Right cardiac atrium (tissue), 5 donors: ENCODE measurements around the gene CAMKMT. TPM values are rescaled to one million over a fixed set of nuclear protein-coding genes. Genes with fewer than 3 reads are reported as not detected.

Experiments used
- ATAC-seq, 2 donors: fragments of 200-7000 bp; cut with Tn5 transposase; one replicate each; pipeline versions ENCODE4 v1.8.0 to v1.9.1; 2020; ENCODE audit warnings: moderate library complexity in 2 of 2, mild to moderate bottlenecking in 1 of 2
- DNase-seq, 3 donors: peaks; one replicate each; pipeline ENCODE4 v3.0.0-alpha.2; 2020
- H3K27ac ChIP-seq: one replicate; pipeline ENCODE4 v1.5.1; 2013; ENCODE audit warnings: mild to moderate bottlenecking, low read length, control low read depth, moderate library complexity
- H3K27me3 ChIP-seq: one replicate; pipeline ENCODE4 v1.6.1; 2013; ENCODE audit not compliant: control insufficient read depth, insufficient read depth
- H3K4me1 ChIP-seq: one replicate; pipeline ENCODE4 v1.6.1; 2013; ENCODE audit warnings: low read length; ENCODE audit not compliant: control insufficient read depth, insufficient read depth
- H3K4me3 ChIP-seq: one replicate; pipeline ENCODE4 v1.5.1; 2013; ENCODE audit warnings: low read length, control low read depth
- H3K9me3 ChIP-seq: one replicate; pipeline ENCODE4 v1.6.1; 2013; ENCODE audit warnings: low read length; ENCODE audit not compliant: control insufficient read depth
- WGBS: extraction: QIAGEN DNeasy Blood & Tissue Kit; methylation state at CpG from one replicate; pipeline ENCODE4 v1.1.7; 2013; 5-methylcytosine and 5-hydroxymethylcytosine counted together
- intact Hi-C, 4 donors: fragments of 100-400 bp; cut with DNase I; formaldehyde crosslinking; loops; one replicate each; pipeline versions ENCODE4 v1.11.0 to v1.14.0; 2022 to 2023
- polyA plus RNA-seq: library from polyadenylated mRNA; stranded (reverse); fragments of 200-250 nt; gene quantifications from one replicate; pipeline ENCODE4 v1.2.3, GENCODE V29; 2013
- total RNA-seq, 4 donors: library from RNA; stranded (reverse); fragmentation: NEBNext Ultra II Directional; extraction: Animal tissue kit (Norgen Biotek cat#: 25700); gene quantifications; one replicate each; pipeline ENCODE4 v1.2.1, GENCODE V29; 2021
- donor health status: healthy with polysubstance abuse.
- donor health status: DM: no; HTN: yes; CAD: no.
- donor health status: DM: no; HTN: no; CAD: no.
- donor health status: DM: no; HTN: yes; CAD: no; lungs with severe emphysema.
- donor health status: DM: yes; HTN: yes; CAD: no.

Gene CAMKMT
- total and polyA plus RNA-seq, 5 donors, result 4.6 to 6.3 (median 5.5) TPM

DNA sequence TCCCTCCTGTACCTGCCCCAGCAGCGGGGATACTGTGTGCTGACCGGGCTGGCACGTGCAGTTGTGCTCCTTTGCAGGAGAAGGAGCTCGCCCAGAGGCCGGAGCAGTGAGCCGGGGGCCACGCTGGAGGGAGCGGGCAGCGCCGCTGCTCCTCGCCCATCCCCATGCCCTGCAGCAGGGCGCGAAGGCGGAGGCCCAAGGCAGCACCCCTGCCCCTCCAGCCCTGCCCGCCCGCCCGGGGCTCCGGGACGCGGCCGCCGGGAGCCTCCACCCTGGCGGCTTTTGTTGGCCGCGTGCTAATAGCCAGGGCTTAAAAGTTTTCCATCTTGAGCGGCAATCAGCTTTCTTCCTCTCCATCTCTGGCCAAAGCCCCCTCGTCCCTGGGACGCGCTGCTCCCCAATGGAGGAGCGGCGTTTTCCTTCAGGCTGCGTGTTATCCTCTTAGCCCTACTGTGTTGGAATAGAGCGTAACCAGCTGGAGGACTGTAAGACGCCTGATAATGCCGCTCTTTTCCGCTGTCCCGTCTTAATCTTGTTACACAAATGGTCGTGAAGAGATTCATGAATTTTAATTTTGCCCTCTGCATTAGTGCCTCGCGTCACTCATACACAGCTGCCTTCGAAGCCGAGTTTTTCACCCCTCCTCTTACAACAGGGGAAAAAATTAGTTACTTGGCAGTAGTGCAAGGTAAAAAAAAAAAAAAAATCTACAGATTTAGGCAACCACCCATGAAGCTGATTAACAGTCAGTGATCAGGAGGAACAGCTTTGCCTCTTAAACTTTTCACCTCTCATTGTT lies 406.9 kb downstream of the CAMKMT start:
- intact Hi-C loops, result no loop called here
- Histone ChIP-seq H3K27me3 (peaks cover 3% of the 10 kb centered on the region), H3K4me1 (no peaks in the 10 kb centered on the region), H3K27ac (no peak overlapping the region), H3K4me3 (no peak overlapping the region), H3K9me3 (no peaks in the 10 kb centered on the region)
- WGBS, result 26% methylated on average over 42 of the region's 42 CpGs
- ATAC-seq (peak; percentile 50 to 69), DNase-seq (peak in 2 of 3 donors; percentile 31 to 46)

DNA sequence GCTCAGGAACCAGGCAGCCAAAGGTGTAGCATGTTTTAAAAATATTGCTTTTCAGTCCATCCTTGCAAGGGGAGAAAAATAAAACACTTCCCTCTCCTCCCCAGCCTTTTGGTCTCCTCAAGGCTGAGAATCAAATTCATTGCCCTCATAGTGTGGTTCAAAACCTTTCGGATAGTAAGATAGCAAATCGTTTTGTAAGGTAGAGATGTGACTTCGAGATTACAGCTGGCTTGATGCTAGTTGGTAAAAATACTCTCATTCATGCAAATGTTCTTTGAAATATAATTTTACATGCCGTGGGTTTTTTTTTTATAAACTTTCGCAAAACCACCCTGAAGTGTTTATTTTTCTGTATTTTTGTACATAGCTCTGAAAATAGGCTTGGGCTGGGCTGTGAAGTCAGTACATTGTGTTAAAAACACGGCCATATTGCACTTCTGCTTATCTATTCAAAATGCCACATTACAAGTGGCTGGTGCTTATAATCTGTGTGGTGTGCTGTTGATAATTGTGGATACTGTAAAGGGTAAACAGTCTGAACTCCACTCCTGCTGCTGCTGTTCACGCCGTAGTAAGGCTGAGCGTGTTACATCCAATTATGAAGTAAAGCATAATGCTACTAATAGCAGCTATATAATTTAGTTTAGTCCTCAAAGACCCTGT lies 407.7 kb downstream of the CAMKMT start:
- Histone ChIP-seq H3K4me1 (no peaks in the 10 kb centered on the region), H3K4me3 (no peak overlapping the region), H3K9me3 (no peaks in the 10 kb centered on the region), H3K27ac (no peak overlapping the region), H3K27me3 (peaks cover 3% of the 10 kb centered on the region)
- WGBS, result 72% methylated on average over 9 of the region's 9 CpGs
- intact Hi-C loops, result no loop called here
- ATAC-seq (no peak), DNase-seq (no peak)

DNA sequence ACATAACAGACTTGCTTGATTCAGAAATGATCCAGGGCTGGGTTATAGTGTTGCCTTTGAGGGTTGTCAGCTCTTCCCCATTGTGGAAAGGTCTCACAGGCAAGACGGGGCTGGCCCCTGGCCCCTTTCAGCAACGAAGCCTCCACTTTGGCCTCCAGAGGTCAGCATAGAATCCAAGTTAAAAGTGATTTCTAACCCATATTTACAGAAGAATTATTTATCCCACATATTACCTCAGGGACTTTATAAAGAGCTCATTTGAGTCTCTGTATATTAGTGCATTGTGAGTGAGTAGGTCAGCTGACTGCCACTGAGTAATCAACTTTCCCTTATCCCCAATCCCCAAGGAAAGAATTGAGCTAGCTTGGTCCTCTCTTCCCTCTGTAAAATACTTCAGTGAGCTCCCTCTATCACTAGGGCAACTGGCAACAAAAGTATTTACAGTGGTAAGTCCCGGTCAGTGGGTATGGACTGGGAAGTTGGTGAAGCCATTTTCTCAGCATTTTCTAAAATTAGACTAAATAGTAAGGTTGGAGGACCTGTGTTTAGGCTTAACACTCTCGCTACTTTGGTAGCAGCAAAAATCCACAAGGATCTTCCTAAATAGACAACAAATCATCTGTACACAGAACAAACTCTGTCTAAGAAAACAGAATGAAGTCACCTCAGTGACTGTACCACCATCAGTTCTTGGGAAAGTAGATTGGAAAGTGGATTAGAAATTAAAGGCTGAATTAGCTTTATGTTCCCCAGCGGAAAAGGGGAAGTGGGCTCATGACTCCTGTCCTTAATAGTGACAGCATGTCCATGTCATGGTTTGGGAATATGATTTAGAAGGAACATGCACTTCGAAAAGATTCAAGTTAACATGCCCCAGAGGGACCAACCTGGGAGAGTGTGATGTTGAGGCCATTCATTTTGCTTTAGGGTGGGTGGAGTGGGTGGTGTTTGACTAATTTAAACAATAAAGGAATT lies 408.8 kb downstream of the CAMKMT start:
- Histone ChIP-seq H3K4me1 (no peaks in the 10 kb centered on the region), H3K4me3 (no peak overlapping the region), H3K27ac (no peak overlapping the region), H3K27me3 (peaks cover 2% of the 10 kb centered on the region), H3K9me3 (no peaks in the 10 kb centered on the region)
- ATAC-seq (no peak), DNase-seq (no peak)
- WGBS, result 85% methylated on average over 6 of the region's 6 CpGs
- intact Hi-C loops, result no loop called here

DNA sequence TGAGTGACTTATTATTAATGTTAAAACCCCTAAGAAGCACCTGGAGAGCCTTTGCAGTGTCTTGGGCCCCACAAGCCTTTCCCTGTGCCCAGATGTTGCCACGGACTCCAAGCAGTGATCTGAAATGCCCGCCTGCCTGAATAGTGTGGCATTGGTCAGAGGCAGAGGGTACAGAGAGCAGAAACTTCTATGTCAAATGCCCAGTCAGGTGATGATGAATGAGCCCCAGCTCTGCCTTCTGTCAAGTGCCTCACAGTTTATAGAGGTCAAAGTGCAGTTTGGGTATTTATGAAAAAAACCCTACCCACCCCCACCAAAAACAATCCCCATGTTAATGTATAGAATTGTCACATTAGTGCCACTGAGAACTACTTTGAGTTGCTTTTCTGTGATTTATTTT lies 409.8 kb downstream of the CAMKMT start:
- no peaks in the 10 kb centered on the region for H3K9me3 ChIP-seq
- H3K27ac ChIP-seq, result no peak overlapping the region
- ATAC-seq (no peak), DNase-seq (no peak)
- WGBS, result 98% methylated on average over 2 of the region's 2 CpGs
- no peaks in the 10 kb centered on the region for H3K27me3 ChIP-seq
- H3K4me3 ChIP-seq, result no peak overlapping the region
- H3K4me1 ChIP-seq, result no peaks in the 10 kb centered on the region
- intact Hi-C loops, result no loop called here

DNA sequence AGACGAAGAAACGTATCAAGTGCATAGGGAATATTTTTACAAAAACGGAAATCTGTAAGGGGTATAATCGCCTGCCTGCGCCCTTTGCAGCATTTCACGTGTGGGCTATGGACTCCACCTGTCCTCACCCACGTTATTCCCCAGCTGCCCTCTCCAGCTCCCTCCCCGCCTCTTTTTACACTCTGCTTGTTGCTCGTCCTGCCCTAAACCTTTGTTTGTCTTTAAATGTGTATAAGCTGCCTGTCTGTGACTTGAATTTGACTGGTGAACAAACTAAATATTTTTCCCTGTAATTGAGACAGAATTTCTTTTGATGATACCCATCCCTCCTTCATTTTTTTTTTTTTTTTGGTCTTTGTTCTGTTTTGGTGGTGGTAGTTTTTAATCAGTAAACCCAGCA lies 410.4 kb downstream of the CAMKMT start:
- no peaks in the 10 kb centered on the region for H3K9me3 ChIP-seq
- no peaks in the 10 kb centered on the region for H3K4me1 ChIP-seq
- no peak for ATAC-seq
- no peak for DNase-seq
- WGBS, result 92% methylated on average over 9 of the region's 9 CpGs
- H3K4me3 ChIP-seq, result no peak overlapping the region
- intact Hi-C loops, result no loop called here
- no peaks in the 10 kb centered on the region for H3K27me3 ChIP-seq
- no peak overlapping the region for H3K27ac ChIP-seq

DNA sequence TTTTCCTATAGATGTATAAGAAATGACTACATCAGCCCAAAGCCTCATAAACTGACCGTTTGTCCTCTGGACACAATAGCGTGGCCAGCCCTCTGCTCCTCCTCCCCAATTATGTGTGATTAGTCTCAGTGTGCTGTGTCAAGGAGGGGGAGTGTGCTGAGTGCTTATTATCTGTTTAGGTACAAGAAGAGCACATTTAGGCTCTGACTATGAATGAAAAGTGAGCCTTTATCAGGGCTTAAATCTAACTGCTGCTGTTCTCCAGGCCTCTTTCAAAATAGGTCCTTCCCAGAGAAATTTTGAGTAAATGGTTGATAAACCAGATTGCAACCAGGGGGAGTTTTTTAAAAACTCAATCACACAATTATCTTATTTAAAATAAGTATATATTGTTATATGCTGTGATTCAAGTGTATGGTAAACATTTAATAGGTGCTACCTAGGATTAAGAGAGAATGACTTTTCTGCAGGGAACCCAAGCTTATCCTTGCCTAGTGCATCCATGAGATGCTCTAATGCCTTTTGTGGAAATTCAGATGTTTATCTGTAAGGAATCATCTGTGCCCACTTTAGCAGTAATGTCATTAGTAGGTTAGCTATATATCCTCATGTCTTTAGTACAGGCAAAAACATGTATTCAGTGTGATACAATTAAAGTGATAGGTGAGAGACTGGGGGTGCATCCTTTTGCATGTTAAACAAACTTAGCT lies 411.1 kb downstream of the CAMKMT start:
- Histone ChIP-seq H3K4me1 (no peaks in the 10 kb centered on the region), H3K27ac (no peak overlapping the region), H3K4me3 (no peak overlapping the region), H3K27me3 (no peaks in the 10 kb centered on the region), H3K9me3 (no peaks in the 10 kb centered on the region)
- 80% methylated on average over 2 of the region's 2 CpGs for WGBS
- DNase-seq (no peak), ATAC-seq (no peak)
- intact Hi-C loops, result no loop called here

DNA sequence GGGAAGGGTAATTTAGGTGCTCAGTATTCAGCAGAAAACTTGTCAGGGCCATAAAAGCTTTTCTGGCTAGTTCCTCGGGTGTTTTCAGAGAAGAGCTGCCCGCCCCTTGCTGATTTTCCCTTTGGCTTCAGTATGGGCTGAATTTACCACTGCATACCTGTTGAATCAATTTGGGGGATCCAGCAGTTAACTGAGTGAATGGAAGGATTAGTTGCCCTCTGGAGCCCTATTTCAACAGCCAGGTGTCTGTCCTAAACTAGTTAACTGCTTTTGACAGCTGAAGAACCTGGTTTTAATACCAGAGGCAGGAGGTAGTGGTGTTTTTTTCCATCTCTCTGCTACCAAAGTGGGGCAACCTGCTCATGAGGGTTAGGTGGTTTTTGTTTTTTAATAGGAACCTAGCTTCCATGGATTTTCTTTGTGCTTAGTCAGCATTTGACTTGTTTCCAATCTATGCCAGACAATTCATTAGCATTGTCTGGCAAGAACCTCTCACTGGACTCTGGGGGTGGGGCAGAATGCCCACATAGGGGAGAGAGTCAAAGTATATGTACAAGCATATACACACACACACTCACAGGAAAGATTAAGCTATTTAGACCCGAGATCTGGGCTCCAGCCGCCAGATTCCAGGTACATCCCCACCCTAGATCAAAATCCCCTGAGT lies 413.2 kb downstream of the CAMKMT start:
- WGBS, result 96% methylated on average over 4 of the region's 4 CpGs
- Histone ChIP-seq H3K27ac (no peak overlapping the region), H3K4me1 (no peaks in the 10 kb centered on the region), H3K4me3 (no peak overlapping the region), H3K9me3 (no peaks in the 10 kb centered on the region), H3K27me3 (no peaks in the 10 kb centered on the region)
- no peak for DNase-seq
- intact Hi-C loops, result no loop called here
- ATAC-seq, result no peak

DNA sequence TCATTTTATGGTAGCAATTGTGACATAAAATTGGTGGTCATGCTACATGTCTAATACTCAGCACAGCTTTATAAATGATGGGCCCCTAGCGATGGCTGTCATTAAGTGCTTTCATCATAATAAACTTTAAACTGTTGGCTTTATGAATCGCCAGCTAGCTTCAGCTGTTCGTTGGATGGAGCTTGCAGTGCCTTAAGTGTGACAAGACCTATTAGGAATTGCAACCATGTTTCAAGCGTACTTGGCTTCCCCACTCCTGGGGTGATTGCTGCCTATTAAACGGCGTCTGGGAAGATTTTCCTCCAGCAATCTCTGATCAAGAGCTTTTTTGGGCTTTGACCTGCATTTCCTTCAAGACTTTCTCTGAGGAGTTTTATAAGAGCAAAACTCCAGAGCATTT lies 415.3 kb downstream of the CAMKMT start:
- ATAC-seq (no peak), DNase-seq (no peak)
- no peak overlapping the region for H3K27ac ChIP-seq
- no peaks in the 10 kb centered on the region for H3K9me3 ChIP-seq
- no peaks in the 10 kb centered on the region for H3K27me3 ChIP-seq
- no peaks in the 10 kb centered on the region for H3K4me1 ChIP-seq
- WGBS, result 59% methylated on average over 6 of the region's 6 CpGs
- intact Hi-C loops, result no loop called here
- no peak overlapping the region for H3K4me3 ChIP-seq

DNA sequence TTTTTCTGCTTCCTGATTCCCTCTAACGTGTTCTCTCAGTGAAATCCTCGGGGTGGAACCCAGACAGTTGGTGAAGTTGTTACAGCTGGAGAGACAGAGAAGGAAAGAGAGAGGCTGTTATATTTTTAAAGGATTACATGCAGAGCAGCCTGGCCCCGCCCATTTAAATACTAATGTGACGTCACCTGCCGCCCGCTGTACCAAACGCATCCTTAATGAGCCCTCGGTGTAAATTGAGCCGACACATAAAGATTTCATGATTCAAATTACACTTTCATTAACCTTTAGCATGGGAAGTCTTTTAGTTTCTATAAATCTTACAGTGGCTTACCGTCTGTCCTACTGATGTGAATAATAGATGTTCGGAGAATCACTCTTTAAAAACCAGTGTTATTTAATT lies 415.8 kb downstream of the CAMKMT start:
- Histone ChIP-seq H3K9me3 (no peaks in the 10 kb centered on the region), H3K27ac (no peak overlapping the region), H3K27me3 (no peaks in the 10 kb centered on the region), H3K4me3 (peak overlapping the region; percentile 19), H3K4me1 (no peaks in the 10 kb centered on the region)
- ATAC-seq (peak; percentile 37 to 59), DNase-seq (peak in 2 of 3 donors; percentile 23 to 67)
- 22% methylated on average over 11 of the region's 11 CpGs for WGBS
- intact Hi-C loops, result no loop called here

DNA sequence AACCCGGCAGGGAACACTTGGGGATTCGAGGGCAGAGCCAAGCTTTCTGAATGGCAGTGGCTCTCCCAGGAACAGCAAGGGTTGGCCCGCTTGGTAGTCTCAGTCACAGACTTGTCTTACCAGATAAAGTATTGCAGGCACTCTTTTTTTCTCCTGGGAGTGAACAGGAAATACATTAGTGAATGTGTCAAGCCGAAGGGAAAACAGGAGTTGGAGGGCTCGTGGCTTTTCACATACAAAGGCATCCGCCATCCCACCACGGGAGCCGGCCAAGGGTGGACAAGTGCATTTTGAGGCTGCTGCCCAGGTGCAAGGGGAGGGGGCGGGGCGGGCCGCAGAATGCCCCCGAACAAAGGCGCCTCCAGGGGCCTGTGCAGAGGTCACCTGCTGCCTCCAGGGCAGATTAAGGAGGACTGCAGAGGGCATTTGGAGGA lies 416.5 kb downstream of the CAMKMT start:
- peak; percentile 27 to 58 (median 50) for DNase-seq
- H3K9me3 ChIP-seq, result no peaks in the 10 kb centered on the region
- H3K4me1 ChIP-seq, result no peaks in the 10 kb centered on the region
- WGBS, result 21% methylated on average over 13 of the region's 13 CpGs
- no peak overlapping the region for H3K4me3 ChIP-seq
- intact Hi-C loops, result no loop called here
- no peak overlapping the region for H3K27ac ChIP-seq
- no peaks in the 10 kb centered on the region for H3K27me3 ChIP-seq
- ATAC-seq, result peak in 1 of 2 donors; percentile 59
